NCI-H2171 (cell line): ENCODE measurements around the gene MTA1.
A peak's percentile ranks its signal among the peaks of the same experiment; 100 is the strongest.

ENCODE experiments used
- DNase-seq: peaks from one replicate; lab custom pipeline; 2025; lab: John Stamatoyannopoulos, UW

MTA1 gene

GRCh38 chr14:105410642-105411016 is 9.0 kb upstream of the MTA1 start:
- no peak for DNase-seq

GRCh38 chr14:105411017-105411941 is 8.3 kb upstream of the MTA1 start:
- peak; percentile 52 for DNase-seq

DNA sequence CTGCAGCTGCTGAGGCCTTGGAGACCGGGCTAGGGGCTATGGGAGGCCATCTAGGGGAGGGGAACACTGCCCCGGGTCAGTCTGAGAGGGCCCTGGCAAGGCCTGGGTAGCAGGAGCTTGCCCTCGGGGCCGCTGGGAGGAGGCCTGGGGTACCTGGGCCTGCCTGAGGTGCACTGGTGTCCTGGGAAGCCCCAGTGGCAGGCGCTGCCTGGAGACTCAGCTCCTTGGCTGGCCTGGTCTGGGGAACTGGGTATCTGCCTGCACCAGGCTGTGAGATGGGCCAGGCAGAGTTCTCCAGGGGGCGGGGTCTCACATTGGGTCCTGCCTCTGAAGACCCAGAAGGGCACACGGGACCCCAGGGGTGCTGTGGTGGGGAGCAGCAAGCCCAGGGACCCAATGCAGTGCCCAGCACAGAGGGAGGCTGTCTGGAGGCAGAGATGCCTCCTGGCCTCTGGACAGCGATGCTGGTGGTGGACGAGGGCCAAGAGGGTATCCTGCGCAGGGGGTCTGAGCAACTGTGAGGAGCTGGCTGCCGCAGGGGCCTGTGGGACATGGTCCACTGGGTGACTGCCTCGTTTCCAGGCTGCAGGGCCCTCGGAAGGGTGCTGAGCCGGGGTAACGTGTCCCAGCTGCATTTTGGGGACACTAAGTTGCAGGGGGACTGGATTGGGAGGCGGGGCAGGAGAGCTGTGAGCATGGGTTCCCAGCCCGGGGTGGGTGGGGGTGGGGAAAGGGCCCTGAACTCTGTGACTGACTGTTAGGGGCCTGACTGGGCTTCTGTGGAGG is 7.4 kb upstream of the MTA1 start:
- DNase-seq: no peak

GRCh38 chr14:105412771-105413543 is 6.7 kb upstream of the MTA1 start:
- peak; percentile 28 for DNase-seq

- no peak for DNase-seq
These were observed 6.1 kb upstream of the MTA1 start for GRCh38 chr14:105413544-105413886.

GRCh38 chr14:105414456-105415371 is 4.9 kb upstream of the MTA1 start:
- DNase-seq: peak; percentile 84

DNA sequence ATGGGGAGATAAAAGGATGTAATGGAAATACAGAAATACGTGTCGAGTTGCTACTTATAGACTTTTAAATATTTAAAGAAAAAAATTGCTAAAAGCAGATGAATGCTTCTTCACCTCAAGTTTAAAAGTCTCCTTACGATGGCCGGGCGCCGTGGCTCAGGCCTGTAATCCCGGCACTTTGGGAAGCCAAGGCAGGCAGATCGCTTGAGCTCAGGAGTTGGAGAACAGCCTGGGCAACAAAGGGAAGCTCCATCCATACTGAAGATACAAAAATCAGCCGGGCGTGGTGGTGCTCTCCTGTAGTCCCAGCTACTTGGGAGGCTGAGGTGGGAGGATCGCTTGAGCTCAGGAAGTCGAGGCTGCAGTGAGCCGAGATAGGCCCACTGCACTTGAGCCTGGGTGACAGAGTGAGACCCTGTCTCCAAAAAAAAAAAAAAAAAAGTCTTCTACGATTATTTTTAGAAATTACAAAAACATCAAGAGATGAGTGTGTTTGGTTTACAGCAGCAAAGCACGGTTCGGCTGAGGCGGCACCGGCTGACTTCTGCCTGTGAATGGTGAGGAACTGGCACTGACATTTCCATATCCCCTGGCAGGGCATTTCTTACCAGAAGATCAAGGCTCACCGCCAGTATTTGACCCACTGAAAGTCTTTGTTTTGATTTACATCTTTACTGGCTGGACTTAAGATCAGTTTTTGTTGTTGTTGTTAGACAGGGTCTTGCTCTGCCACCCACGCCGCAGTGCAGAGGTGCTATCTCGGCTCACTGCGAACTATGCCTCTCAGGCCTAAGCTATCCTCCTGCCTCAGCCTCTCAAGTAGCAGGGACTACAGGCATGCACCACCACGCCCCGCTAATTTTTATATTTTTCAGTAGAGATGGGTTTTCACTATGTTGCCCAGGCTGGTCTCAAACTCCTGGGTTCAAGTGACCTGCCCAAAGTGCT is 3.9 kb upstream of the MTA1 start:
- no peak for DNase-seq

DNA sequence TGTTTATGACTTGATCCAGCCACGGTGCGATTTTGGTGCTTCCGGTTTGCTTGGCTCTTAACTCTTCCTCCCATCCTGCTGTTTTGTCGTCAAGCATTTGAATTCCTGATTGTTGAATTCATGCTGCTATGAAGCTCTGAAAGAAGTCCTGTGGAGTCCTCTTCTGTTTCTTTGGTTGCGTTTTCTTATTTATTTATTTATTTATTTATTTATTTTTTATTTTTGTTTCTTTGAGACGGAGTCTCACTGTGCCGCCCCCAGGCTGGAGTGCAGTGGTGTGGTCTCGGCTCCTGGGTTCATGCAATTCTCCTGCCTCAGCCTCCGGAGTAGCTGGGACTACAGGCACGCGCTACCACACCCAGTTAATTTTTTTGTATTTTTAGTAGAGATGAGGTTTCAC is 3.0 kb upstream of the MTA1 start:
- no peak for DNase-seq

DNA sequence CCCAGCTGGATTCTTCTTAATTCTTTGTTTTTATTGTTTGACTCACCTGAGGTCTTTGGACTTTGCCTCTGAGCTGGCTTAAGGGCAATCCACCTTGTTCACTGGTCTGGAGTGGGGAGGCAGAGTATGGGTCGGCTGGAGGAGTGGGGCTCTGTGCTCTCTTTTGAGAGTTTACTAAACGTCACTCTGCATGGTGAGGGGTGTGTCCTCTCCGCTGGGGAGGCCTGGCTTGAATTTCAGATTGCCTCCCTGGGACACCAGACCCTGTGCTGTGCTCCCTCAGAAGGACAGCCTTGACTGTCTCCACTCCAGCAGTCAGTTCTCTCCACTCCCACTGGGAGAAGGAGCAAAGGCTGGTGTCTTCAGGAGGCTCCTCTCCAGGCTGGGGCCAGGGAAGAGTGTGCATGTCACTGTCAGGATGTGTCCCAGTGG is 1.9 kb upstream of the MTA1 start:
- DNase-seq: no peak

DNA sequence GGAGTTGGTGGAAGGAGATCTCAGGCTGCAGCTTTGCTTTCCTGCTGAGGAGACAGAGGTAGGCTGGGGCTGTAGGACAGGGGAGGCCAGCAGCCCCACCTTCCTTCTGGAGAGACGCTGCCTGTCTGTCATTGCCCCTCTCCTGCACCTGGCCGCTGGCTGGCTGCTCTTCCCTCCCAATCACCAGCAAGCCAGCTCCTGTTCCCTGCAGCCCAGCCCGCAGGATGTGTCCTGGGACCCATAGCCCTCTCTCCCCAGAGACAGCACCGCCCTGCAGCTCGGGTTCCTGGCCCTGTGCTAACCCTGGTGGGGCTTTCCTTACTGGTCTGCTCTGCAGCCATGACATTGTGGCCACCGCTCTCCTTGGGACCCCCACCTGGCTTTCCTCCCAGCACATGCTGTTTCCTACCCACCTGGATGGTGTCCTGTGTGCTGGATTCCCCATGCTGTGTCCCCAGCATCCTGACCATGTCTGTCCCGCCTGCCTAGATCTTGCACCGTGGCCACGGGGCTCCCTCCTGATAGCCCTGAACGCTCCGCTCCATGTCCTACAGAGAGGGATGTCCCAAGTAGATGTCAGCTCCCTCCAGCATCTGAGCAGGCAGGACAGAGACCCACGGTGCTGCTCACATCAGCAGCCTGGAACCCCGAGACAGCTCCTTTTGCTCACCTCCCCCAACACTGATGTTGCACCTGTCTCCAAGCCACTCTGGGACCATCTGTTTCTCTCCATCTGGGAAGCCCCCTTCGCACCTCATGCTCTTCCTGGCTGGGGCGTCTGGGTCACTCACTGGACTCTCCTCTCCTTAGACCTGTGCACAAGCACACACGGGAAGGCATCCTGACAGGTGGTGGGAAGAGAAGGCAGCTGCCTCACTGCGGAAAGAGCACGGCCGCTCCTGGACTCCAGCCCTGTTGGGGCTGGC is 1.1 kb upstream of the MTA1 start:
- DNase-seq: peak; percentile 36

DNA sequence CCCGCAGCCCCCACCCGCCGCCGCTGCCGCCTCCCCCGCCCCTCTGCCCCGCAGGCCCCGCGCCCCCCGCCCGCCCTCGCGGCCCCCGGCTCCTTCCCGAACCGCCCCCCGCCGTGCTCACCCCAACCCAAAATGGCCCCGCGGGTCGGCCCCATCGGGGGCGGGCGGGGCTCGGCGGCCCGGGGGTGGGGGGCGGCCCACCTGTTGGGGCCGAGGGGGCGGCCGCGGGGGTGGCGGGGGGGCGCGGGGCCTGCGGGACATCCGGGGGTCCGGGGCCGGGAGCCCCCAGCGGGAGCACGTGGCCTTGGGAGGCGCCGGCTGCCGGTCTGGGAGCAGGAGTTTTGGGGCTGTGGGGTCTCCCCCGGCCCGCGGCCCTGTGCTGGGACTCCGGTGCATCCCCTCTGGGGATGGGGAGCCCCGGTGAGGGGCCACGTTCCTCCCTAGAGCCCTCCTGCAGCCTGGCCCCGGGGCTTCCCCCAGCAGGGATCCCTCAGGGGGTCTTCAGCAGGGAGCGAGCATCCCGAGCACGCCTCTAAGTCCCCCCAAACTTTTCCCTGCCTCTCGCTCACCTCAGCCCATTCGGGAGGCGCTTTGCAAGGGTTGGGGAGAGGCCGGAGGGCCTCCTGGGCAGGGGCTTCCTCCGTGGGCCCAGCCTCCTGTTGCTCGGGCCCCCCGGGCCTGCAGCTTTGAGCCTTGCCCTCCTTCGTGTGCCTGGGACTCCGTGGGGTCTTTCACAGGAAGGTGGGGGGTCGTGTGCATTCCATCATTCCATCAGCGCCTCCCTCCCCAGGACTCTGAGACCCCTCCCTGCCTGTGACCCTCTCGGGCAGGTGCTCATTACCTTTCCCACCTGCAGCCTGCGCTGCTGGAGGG is 710 bp downstream of the MTA1 start:
- no peak for DNase-seq

DNA sequence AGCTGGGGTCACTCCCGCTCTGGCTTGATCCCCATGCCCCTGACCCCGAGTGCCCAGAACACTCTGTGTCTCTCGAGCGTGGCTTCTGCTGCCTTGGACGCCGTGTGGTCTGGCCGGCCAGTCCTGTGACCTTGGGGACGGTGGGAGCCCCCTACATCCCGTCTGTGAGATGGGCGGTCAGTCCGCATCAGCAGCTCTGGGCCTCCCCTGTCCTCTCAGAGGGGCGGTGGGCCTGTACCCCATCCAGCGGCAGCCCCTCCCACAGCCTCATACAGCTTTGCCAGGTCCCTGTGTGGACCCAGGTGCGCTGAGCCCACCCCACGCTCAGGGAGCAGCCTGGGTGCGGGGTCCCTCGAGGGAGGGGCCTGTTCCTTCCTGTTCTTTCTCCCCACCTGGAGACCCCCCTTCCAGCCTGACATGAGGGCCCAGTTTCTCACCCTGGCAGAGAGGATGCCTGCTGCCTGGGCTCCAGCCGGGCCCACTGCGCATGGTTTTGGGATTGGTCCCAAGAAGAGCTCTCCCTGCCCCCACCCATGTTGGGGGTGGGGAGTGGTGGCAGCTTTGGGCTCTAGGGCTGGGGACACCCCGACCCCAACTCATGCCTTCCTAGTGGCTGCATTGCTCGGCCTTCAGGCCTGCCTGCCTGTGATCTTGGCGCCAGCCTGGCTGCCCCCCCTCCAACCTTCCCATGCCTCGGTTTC is 1.5 kb downstream of the MTA1 start:
- DNase-seq: no peak

DNA sequence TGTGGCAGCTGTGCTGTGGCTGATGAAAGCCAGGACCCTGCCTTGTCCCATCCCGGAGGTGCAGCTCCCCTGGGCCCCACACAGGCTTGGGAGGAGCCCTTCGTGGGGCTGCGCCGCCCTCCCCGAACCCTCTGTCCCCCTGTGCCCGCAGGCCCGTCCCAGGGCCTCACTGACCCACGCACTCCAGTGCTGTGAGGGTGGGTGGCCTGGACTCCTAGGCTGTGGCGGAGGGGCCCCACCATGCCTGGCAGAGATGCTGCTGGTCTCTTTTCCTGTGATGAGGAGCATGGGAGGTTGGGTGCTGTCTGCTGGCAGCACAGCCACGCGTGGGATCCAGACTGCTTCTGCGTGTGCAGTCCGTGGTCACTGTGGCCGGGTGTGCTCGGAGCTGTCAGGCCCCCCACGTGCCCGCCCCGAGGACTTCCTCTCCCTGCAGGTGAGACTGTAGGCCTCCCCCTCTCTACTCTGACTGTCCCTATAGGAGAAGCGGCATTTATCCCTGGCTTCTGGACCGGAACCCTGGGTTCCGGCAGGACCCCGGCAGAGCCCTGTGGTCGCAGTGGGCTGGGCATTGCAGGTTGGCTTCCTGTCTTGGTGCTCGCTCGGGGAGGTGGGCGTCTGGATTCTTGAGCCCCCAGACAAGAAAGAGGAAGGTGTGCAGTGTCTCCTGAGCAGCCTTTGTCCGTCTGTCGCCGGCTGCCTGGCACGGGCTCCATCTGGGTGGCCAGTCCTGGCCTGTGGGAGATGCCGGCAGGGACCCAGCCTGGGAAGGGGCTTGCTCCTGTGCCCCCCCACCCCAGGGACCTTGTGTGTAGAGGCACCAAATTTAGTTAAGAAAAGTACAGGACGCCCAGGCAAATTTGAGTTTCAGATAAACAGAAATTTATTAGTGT is 2.3 kb downstream of the MTA1 start:
- DNase-seq: no peak

DNA sequence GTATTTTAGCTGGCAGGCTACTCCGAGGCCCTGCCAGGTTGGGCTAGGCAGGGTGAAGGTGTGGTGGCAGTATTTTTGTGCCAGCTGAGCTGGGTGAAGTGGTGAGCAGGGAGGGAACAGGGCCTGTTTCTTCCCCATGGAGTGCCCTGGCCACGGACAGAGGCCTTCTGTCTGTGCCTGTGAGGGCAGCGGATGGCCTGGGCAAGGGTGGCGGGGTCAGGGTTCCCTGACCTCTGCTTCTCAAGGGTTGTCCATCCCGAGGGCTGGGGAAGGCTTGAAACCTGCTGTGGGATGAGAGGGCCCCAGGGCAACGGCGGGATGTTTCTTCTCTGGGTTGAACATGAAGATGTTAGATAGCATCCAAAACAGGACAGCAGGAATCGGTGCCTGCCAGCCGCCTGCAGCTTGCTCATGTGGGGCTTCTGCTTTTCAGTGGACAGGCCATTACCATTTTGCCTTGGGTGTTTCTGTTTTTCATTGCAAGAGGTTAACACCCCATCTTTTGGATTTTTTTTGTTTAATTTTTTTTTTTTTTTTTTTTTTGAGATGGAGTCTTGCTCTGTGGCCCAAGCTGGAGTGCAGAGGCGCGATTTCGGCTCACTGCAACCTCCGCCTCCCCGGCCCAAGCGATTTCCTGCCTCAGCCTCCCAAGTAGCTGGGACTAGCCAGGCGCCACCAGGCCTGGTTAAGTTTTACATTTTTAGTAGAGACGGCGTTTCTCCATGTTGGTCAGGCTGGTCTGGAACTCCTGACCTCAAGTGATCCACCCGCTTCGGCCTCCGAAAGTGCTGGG is 3.3 kb downstream of the MTA1 start:
- DNase-seq: no peak

GRCh38 chr14:105423488-105424195 is 4.0 kb downstream of the MTA1 start:
- no peak for DNase-seq
